ENCODE data around the gene KLHL20. TPM values are rescaled to one million over a fixed set of nuclear protein-coding genes. Genes with fewer than 3 reads are reported as not detected.
"Not testable (repeated sequence)": the region's sequence is repeated elsewhere in the genome, so short reads cannot be mapped to it uniquely, and the experiment has no call there.

Gene KLHL20
- total RNA-seq, 6 experiments from 2014 or later: 25.8 to 30.0 (median 27.9) TPM

- no peaks in the 10 kb centered on the region for H3K4me1 Mint-ChIP-seq (ENCODE audit: low read depth)
- H3K4me3 Mint-ChIP-seq: no peak overlapping the region
- H3K9me3 Mint-ChIP-seq: peaks cover 16% of the 10 kb centered on the region
- peaks cover 6% of the 10 kb centered on the region; the same call in 1 of the 2 replicates for H3K27me3 Mint-ChIP-seq (ENCODE audit: insufficient read depth)
- H3K36me3 Mint-ChIP-seq (ENCODE audit: low read depth): peaks cover 77% of the 10 kb centered on the region
- no peak for TF ChIP-seq CTCF (IDR thresholded peaks at IDR 0.05)
- DNase-seq: no peak
- no peak overlapping the region for H3K27ac Mint-ChIP-seq
Observed at GRCh38 chr1:173758110-173758509, 43.3 kb downstream of the KLHL20 start.

GRCh38 chr1:173758980-173759379, 44.2 kb downstream of the KLHL20 start:
- no peak for DNase-seq
- Mint-ChIP-seq H3K4me1 (ENCODE audit: low read depth) (no peaks in the 10 kb centered on the region), H3K9me3 (peaks cover 25% of the 10 kb centered on the region), H3K36me3 (ENCODE audit: low read depth) (peaks cover 81% of the 10 kb centered on the region), H3K27ac (no peak overlapping the region), H3K4me3 (no peak overlapping the region), H3K27me3 (ENCODE audit: insufficient read depth) (peaks cover 6% of the 10 kb centered on the region; the same call in 1 of the 2 replicates)
- TF ChIP-seq CTCF (IDR thresholded peaks at IDR 0.05): no peak

- not testable (repeated sequence) for H3K4me1 Mint-ChIP-seq (ENCODE audit: low read depth); H3K4me3 Mint-ChIP-seq; H3K27ac Mint-ChIP-seq; H3K27me3 Mint-ChIP-seq (ENCODE audit: insufficient read depth); DNase-seq
- Mint-ChIP-seq H3K36me3 (ENCODE audit: low read depth) (peaks cover 57% of the 10 kb centered on the region), H3K9me3 (peaks cover 33% of the 10 kb centered on the region)
Observed at GRCh38 chr1:173764331-173764730, 49.5 kb downstream of the KLHL20 start.

- H3K9me3 Mint-ChIP-seq: peaks cover 16% of the 10 kb centered on the region
Observed at GRCh38 chr1:173768206-173768605, 53.4 kb downstream of the KLHL20 start.

GRCh38 chr1:173768827-173769226, 54.0 kb downstream of the KLHL20 start:
- Mint-ChIP-seq H3K9me3 (peaks cover 10% of the 10 kb centered on the region), H3K4me1 (ENCODE audit: low read depth) (peaks cover 10% of the 10 kb centered on the region; the same call in 1 of the 2 replicates), H3K27me3 (ENCODE audit: insufficient read depth) (no peaks in the 10 kb centered on the region), H3K36me3 (ENCODE audit: low read depth) (peaks cover 19% of the 10 kb centered on the region), H3K27ac (no peak overlapping the region), H3K4me3 (no peak overlapping the region)
- no peak for TF ChIP-seq CTCF (IDR thresholded peaks at IDR 0.05)
- DNase-seq: no peak

More at GRCh38 chr1:173768206-173768605, 53.4 kb downstream of the KLHL20 start:
- Mint-ChIP-seq H3K27me3 (ENCODE audit: insufficient read depth) (no peaks in the 10 kb centered on the region), H3K27ac (no peak overlapping the region), H3K4me3 (no peak overlapping the region), H3K36me3 (ENCODE audit: low read depth) (peaks cover 25% of the 10 kb centered on the region), H3K4me1 (ENCODE audit: low read depth) (peaks cover 10% of the 10 kb centered on the region; the same call in 1 of the 2 replicates)
- no peak for TF ChIP-seq CTCF (IDR thresholded peaks at IDR 0.05)
- no peak for DNase-seq

- H3K9me3 Mint-ChIP-seq; DNase-seq; H3K4me1 Mint-ChIP-seq (ENCODE audit: low read depth); H3K27me3 Mint-ChIP-seq (ENCODE audit: insufficient read depth); H3K27ac Mint-ChIP-seq; H3K4me3 Mint-ChIP-seq: not testable (repeated sequence)
- H3K36me3 Mint-ChIP-seq (ENCODE audit: low read depth): peaks cover 20% of the 10 kb centered on the region
Observed at GRCh38 chr1:173770330-173770729, 55.5 kb downstream of the KLHL20 start.

- peaks cover 32% of the 10 kb centered on the region for H3K36me3 Mint-ChIP-seq (ENCODE audit: low read depth)
- no peaks in the 10 kb centered on the region for H3K9me3 Mint-ChIP-seq
- no peak overlapping the region for H3K27ac Mint-ChIP-seq
- no peak overlapping the region for H3K4me3 Mint-ChIP-seq
- DNase-seq: no peak
- no peaks in the 10 kb centered on the region for H3K27me3 Mint-ChIP-seq (ENCODE audit: insufficient read depth)
- no peak for TF ChIP-seq CTCF (IDR thresholded peaks at IDR 0.05)
- H3K4me1 Mint-ChIP-seq (ENCODE audit: low read depth): peaks cover 10% of the 10 kb centered on the region; the same call in 1 of the 2 replicates
Observed at GRCh38 chr1:173771560-173771959, 56.8 kb downstream of the KLHL20 start.
